Cerebellar nuclear complex (tissue), 1 donor: Measurements from ENCODE around the gene SYT7.
"Not testable (repeated sequence)": the region's sequence is repeated elsewhere in the genome, so short reads cannot be mapped to it uniquely, and the experiment has no call there.

ENCODE experiments used
- DNase-seq, 2 experiments: peaks; one replicate each; lab custom pipeline; 2025; lab: John Stamatoyannopoulos, UW

The SYT7 gene

GRCh38 chr11:61496602-61497400, 84.1 kb downstream of the SYT7 start:
- DNase-seq, result no peak

- DNase-seq, result peak in 1 of 2 experiments; percentile 28
Measured at GRCh38 chr11:61495801-61496601, 84.9 kb downstream of the SYT7 start.

GRCh38 chr11:61494381-61494961, 86.4 kb downstream of the SYT7 start:
- DNase-seq, result no peak

- DNase-seq, result no peak
Measured at GRCh38 chr11:61491736-61492395, 89.0 kb downstream of the SYT7 start.

- no peak for DNase-seq
Measured at GRCh38 chr11:61489833-61490721, 90.8 kb downstream of the SYT7 start.

GRCh38 chr11:61488651-61489291, 92.1 kb downstream of the SYT7 start:
- no peak for DNase-seq

- no peak for DNase-seq
Measured at GRCh38 chr11:61487342-61488025, 93.4 kb downstream of the SYT7 start.

- DNase-seq, result no peak
Measured at GRCh38 chr11:61486779-61487178, 94.1 kb downstream of the SYT7 start.

GRCh38 chr11:61486011-61486620, 94.8 kb downstream of the SYT7 start:
- no peak for DNase-seq

GRCh38 chr11:61485080-61485479, 95.8 kb downstream of the SYT7 start:
- DNase-seq, result no peak

- no peak for DNase-seq
Measured at GRCh38 chr11:61484541-61484940, 96.3 kb downstream of the SYT7 start.

- no peak for DNase-seq
Measured at GRCh38 chr11:61482513-61482912, 98.4 kb downstream of the SYT7 start.

- no peak for DNase-seq
Measured at GRCh38 chr11:61481806-61482205, 99.1 kb downstream of the SYT7 start.

GRCh38 chr11:61480994-61481335, 99.9 kb downstream of the SYT7 start:
- no peak for DNase-seq

- DNase-seq, result no peak
Measured at GRCh38 chr11:61480261-61480993, 100.4 kb downstream of the SYT7 start.

GRCh38 chr11:61479360-61480058, 101.4 kb downstream of the SYT7 start:
- DNase-seq, result not testable (repeated sequence)

GRCh38 chr11:61477727-61478148, 103.1 kb downstream of the SYT7 start:
- no peak for DNase-seq

- DNase-seq, result no peak
Measured at GRCh38 chr11:61477126-61477525, 103.8 kb downstream of the SYT7 start.
